Measurements from ENCODE around the gene CACNG7. TPM values are rescaled to one million over a fixed set of nuclear protein-coding genes. Genes with fewer than 3 reads are reported as not detected.
"Not testable (repeated sequence)": the region's sequence is repeated elsewhere in the genome, so short reads cannot be mapped to it uniquely, and the experiment has no call there.

CACNG7 gene
- total RNA-seq, 4 donors from 2014 or later, result not detected

DNA sequence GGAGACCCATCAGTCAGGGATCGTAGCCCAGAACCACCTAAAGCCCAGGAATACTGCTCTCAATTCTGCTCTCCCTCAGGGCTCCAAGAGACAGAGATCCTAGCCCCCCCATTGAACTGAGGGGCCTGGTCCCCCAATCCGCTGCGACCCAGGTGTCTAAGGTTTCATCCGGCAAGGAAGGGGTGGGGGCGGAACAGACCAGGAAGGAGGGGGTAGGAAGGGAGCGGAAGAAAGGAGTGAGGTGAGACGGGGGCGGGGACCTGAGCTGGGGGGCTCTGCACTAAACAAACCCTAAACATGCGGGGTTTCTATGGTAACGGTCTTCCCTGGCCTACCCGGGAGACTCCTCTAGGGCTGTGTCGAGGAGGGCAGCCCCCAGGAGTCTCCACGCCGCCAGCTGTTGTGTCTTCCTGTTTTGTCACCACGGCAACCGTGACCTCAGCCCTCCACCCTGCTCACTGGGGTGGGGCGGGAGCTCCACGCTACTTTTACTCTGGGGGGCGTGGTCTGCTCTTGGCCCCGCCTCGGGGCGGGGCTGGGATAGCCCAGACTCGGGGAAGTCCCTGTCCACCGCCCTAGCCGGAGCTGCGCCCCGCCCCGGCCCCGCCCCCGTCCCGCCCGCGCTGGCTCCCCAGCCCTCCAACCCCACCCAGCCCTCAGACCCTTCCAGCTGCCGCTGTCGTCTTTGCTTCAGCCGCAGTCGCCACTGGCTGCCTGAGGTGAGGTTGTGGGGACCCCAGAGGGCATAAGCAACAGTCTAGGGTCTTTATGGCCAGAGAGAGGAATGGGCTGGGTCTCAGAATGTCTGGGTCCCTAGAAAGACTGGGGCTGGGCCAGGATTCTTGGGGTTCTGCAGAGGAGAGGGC lies 41.6 kb upstream of the CACNG7 start, which contains the start of gene MYADM:
TSS of gene MYADM (plus strand) at position 659 of the 866 bp plus-strand sequence. CDS start 5,647 bp downstream, outside the sequence.
- H3K4me3 ChIP-seq, result peak within 1 kb of the TSS; percentile 58 to 73 (median 69)
- peaks cover 0 to 48% (median 1%) of the 10 kb centered on the region in 4 donors for H3K4me1 ChIP-seq
- H3K36me3 ChIP-seq, result peaks cover 0 to 6% (median 0%) of the 10 kb centered on the region in 3 donors
- no peaks in the 10 kb centered on the region for H3K9me3 ChIP-seq
- DNase-seq, result peak; percentile 96 to 100 (median 98)
- H3K27me3 ChIP-seq, result no peaks in the 10 kb centered on the region
- TF ChIP-seq CTCF (IDR thresholded peaks at IDR 0.05), result no peak
- peak in 1 of 2 donors; percentile 64 for TF ChIP-seq POLR2A (IDR thresholded peaks at IDR 0.05)
- peak within 1 kb of the TSS; percentile 81 to 93 (median 91) for H3K27ac ChIP-seq

DNA sequence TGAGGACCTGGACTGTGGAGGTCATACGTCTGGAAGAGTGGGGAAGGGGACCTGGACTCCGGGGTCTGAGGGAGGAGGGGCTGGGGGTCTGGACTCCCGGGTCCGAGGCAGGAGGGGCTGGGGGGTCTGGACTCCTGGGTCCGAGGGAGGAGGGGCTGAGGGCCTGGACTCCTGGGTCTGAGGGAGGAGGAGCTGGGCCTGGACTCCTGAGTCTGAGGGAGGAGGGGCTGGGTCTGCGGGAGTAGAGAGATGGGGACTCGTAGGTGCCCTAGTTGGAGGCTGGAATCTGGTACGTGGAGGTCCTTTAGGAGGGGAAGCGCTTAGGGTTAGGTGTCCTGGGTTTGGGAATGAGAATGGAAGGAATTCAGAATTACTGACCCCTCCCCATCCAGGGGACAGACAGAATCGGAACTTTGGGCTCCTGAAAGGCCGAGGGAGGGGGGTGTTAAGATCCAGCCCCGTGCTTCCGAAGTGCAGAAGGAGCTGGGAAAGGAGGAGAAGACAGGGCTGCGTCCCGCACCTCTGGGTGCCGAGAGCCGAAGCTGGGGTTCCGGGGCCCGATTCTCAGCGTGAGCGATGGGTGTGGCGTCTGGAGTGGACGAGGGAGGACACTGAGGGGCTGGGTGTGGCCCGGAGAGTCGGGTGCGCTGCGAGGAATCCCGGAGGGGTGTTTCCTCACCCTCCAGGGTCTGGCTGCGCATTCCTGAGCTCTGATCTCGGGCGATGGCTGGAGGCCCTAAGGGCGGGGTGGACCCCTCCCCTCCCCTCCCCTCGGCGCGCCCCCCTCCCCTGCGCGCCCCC lies 40.8 kb upstream of the CACNG7 start:
- no peak for TF ChIP-seq CTCF (IDR thresholded peaks at IDR 0.05)
- TF ChIP-seq POLR2A (IDR thresholded peaks at IDR 0.05), result no peak
- no peaks in the 10 kb centered on the region for H3K27me3 ChIP-seq
- peak in 2 of 3 donors; percentile 70 to 72 for DNase-seq

GRCh38 chr19:53868892-53869804 lies 39.9 kb upstream of the CACNG7 start:
- no peaks in the 10 kb centered on the region for H3K27me3 ChIP-seq
- no peaks in the 10 kb centered on the region for H3K9me3 ChIP-seq
- H3K4me3 ChIP-seq, result peak overlapping the region; percentile 58 to 73 (median 69)
- DNase-seq, result peak; percentile 76 to 93 (median 90)
- peak overlapping the region; percentile 81 to 93 (median 91) for H3K27ac ChIP-seq
- H3K36me3 ChIP-seq, result peaks cover 0 to 15% (median 0%) of the 10 kb centered on the region in 3 donors
- TF ChIP-seq CTCF (IDR thresholded peaks at IDR 0.05) (peak in 5 of 6 experiments; percentile 9 to 58 (median 51)), POLR2A (IDR thresholded peaks at IDR 0.05) (peak in 1 of 2 donors; percentile 7)
- peaks cover 0 to 62% (median 1%) of the 10 kb centered on the region in 4 donors for H3K4me1 ChIP-seq

More for the DNA sequence above, 40.8 kb upstream of the CACNG7 start:
- Histone ChIP-seq H3K4me1 (peaks cover 0 to 54% (median 1%) of the 10 kb centered on the region in 4 donors), H3K9me3 (no peaks in the 10 kb centered on the region), H3K36me3 (peaks cover 0 to 6% (median 0%) of the 10 kb centered on the region in 3 donors), H3K4me3 (peak overlapping the region; percentile 58 to 73 (median 69)), H3K27ac (peak overlapping the region; percentile 81 to 93 (median 91))

DNA sequence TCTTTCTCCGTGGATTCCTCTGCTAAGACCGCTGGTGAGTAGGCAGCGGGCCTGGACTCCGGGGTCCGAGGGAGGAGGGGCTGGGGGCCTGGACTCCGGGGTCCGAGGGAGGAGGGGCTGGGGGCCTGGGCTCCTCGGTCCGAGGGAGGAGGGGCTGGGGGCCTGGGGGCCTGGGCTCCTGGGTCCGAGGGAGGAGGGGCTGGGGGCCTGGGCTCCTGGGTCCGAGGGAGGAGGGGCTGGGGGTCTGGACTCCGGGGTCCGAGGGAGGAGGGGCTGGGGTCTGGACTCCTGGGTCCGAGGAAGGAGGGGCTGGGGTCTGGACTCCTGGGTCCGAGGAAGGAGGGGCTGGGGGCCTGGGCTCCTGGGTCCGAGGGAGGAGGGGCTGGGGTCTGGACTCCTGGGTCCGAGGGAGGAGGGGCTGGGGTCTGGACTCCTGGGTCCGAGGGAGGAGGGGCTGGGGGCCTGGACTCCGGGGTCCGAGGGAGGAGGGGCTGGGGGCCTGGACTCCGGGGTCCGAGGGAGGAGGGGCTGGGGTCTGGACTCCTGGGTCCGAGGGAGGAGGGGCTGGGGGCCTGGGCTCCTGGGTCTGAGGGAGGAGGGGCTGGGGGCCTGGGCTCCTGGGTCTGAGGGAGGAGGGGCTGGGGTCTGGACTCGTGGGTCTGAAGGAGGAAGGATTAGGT lies 39.1 kb upstream of the CACNG7 start:
- peak overlapping the region; percentile 81 to 93 (median 91) for H3K27ac ChIP-seq

DNA sequence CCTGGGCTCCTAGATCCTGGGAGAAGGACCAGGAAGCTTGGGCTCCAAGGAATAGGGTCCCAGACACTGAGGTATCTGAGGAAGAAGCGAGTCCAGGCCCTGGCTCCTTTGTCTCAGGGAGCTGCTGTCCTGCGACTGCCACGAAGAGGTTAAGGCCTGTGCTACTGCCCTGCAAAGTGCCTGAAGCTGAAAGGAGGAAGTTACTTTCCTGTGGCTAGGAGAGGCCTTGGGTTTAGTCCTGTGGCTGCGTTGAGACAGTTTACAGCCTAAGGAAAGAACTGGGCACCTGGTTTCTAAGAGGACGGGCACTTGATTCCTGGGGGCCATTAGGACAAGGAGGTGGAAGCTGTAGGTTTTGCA lies 38.6 kb upstream of the CACNG7 start:
- Histone ChIP-seq H3K4me3 (peak overlapping the region in 3 of 4 donors; percentile 58 to 69 (median 69)), H3K9me3 (no peaks in the 10 kb centered on the region), H3K36me3 (peaks cover 0 to 26% (median 0%) of the 10 kb centered on the region in 3 donors), H3K27ac (peak overlapping the region; percentile 81 to 93 (median 91)), H3K27me3 (no peaks in the 10 kb centered on the region), H3K4me1 (peaks cover 0 to 71% (median 1%) of the 10 kb centered on the region in 4 donors)
- TF ChIP-seq POLR2A (IDR thresholded peaks at IDR 0.05) (no peak), CTCF (IDR thresholded peaks at IDR 0.05) (no peak)
- DNase-seq, result peak in 1 of 3 donors; percentile 68

More for the DNA sequence above, 39.1 kb upstream of the CACNG7 start:
- Histone ChIP-seq H3K36me3 (peaks cover 0 to 20% (median 0%) of the 10 kb centered on the region in 3 donors), H3K4me1 (peaks cover 0 to 68% (median 1%) of the 10 kb centered on the region in 4 donors), H3K4me3 (peak overlapping the region; percentile 58 to 73 (median 69))
- not testable (repeated sequence) for H3K9me3 ChIP-seq, H3K27me3 ChIP-seq, DNase-seq
